ENCODE measurements around the gene KDM4B. TPM values are rescaled to one million over a fixed set of nuclear protein-coding genes. Genes with fewer than 3 reads are reported as not detected.

Gene KDM4B
- total RNA-seq, 2 experiments from 2014 or later, result 44.9 to 47.0 TPM

GRCh38 chr19:5003781-5004180 lies 34.9 kb downstream of the KDM4B start:
- Mint-ChIP-seq H3K4me3 (no peak overlapping the region), H3K9me3 (ENCODE audit: insufficient read depth) (no peaks in the 10 kb centered on the region), H3K4me1 (ENCODE audit: low read depth) (no peaks in the 10 kb centered on the region), H3K27ac (no peak overlapping the region), H3K27me3 (ENCODE audit: low read depth) (no peaks in the 10 kb centered on the region), H3K36me3 (ENCODE audit: low read depth) (peaks cover 9% of the 10 kb centered on the region)
- ChIA-PET CTCF (interaction anchor here (1.6 kb wide), 1 partner anchor 194 kb away, joined by 4 read pairs; no protein-coding TSS in a partner anchor), POLR2A (no interaction called here)
- ATAC-seq, result no peak
- no peak for DNase-seq

GRCh38 chr19:5005096-5005495 lies 36.2 kb downstream of the KDM4B start:
- ATAC-seq (no peak), DNase-seq (no peak)
- ChIA-PET POLR2A (no interaction called here), CTCF (no interaction called here)
- Mint-ChIP-seq H3K9me3 (ENCODE audit: insufficient read depth) (no peaks in the 10 kb centered on the region), H3K27ac (no peak overlapping the region), H3K27me3 (ENCODE audit: low read depth) (no peaks in the 10 kb centered on the region), H3K4me3 (no peak overlapping the region), H3K36me3 (ENCODE audit: low read depth) (peaks cover 9% of the 10 kb centered on the region), H3K4me1 (ENCODE audit: low read depth) (no peaks in the 10 kb centered on the region)

DNA sequence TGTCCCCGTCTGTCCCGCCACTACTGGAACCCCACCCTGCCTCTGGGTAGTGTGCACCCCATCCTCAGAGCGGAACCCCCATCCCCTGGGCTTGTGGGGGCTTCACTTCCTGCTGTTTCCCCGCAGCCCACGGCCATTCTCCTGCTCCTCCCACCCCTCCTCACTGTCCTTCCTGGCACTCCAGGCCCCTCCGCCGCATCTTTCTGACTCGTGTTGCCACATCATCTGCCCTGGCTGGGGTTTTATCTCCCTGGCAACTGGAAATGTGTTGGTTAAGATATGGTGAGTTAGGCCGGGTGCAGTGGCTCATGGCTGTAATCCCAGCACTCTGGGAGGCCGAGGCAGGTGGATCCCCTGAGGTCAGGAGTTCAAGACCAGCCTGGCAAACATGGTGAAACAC lies 37.3 kb downstream of the KDM4B start:
- H3K27ac Mint-ChIP-seq, result no peak overlapping the region
- DNase-seq, result no peak
- peaks cover 9% of the 10 kb centered on the region for H3K36me3 Mint-ChIP-seq (ENCODE audit: low read depth)
- ChIA-PET POLR2A (interaction anchor here (0.5 kb wide), 1 partner anchor 538 kb away, joined by 3 read pairs; no protein-coding TSS in a partner anchor), CTCF (no interaction called here)
- no peaks in the 10 kb centered on the region for H3K9me3 Mint-ChIP-seq (ENCODE audit: insufficient read depth)
- H3K27me3 Mint-ChIP-seq (ENCODE audit: low read depth), result no peaks in the 10 kb centered on the region
- H3K4me1 Mint-ChIP-seq (ENCODE audit: low read depth), result no peaks in the 10 kb centered on the region
- no peak for ATAC-seq
- H3K4me3 Mint-ChIP-seq, result no peak overlapping the region

DNA sequence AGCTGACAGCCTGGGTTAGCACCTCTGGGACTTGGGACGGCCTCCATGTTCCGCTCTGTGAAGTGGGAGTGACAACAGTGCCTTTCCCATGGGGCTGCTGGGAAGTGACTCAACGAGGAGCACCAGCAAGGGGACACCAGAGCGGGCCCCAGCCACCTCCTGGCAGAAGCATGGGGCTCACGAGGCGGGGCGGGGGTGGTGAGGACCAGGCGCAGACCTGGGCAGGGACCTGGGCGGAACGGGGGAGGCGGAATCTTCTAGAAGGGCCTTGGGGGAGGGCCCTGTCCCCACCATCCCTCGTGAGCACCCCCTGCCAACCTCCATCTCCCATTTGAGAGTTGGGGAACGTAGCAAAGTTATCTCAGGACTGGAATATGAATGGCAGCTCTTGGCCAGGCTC lies 37.9 kb downstream of the KDM4B start:
- ChIA-PET POLR2A (no interaction called here), CTCF (no interaction called here)
- Mint-ChIP-seq H3K9me3 (ENCODE audit: insufficient read depth) (no peaks in the 10 kb centered on the region), H3K4me3 (no peak overlapping the region), H3K36me3 (ENCODE audit: low read depth) (peaks cover 9% of the 10 kb centered on the region), H3K27me3 (ENCODE audit: low read depth) (no peaks in the 10 kb centered on the region), H3K27ac (no peak overlapping the region), H3K4me1 (ENCODE audit: low read depth) (no peaks in the 10 kb centered on the region)
- DNase-seq (no peak), ATAC-seq (no peak)

DNA sequence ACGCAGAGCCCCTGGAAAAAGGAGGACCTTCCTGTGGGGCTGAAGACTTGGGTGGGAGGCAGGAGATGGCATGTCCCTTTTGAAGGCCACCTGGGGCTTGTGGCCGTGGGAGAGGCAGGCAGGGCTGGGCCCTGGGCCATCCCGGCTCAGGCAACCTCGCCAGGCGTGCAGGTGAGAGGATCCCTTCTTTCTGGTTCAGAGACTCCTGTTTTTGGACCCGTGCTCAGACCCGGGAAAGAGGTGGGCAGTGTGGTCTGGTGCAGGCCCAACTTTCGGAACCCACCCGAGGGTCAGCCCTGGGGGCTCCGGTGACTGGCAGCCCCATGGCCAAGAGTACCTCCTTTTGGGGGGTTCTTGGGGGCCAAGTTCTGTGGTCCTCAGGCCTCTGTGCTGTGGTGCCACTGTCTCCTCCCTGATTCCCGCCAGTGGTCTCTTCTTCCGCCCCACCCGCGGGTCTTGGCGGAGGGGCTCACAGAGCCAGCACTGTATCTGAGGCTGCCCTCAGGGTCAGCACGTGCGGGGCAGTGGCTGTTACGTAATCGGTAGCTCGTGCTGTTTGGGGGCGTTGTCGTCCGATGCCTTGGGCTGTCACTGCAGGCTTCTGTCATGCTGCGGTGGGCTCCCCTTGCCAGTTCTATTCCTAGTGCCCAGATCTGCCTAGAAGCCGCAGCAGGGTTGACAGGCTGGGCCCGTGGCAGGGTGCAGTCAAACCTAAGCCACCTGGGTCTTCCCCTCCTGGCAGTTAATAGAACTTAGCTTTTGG lies 42.7 kb downstream of the KDM4B start:
- H3K27ac Mint-ChIP-seq, result no peak overlapping the region
- H3K36me3 Mint-ChIP-seq (ENCODE audit: low read depth), result peaks cover 9% of the 10 kb centered on the region
- no peak for ATAC-seq
- no peaks in the 10 kb centered on the region for H3K27me3 Mint-ChIP-seq (ENCODE audit: low read depth)
- CTCF ChIA-PET, result no interaction called here
- H3K4me1 Mint-ChIP-seq (ENCODE audit: low read depth), result no peaks in the 10 kb centered on the region
- H3K9me3 Mint-ChIP-seq (ENCODE audit: insufficient read depth), result no peaks in the 10 kb centered on the region
- DNase-seq, result no peak
- H3K4me3 Mint-ChIP-seq, result no peak overlapping the region
- POLR2A ChIA-PET, result no interaction called here

- POLR2A ChIA-PET, result no interaction called here
- no peak for ATAC-seq
- H3K4me1 Mint-ChIP-seq (ENCODE audit: low read depth), result no peaks in the 10 kb centered on the region
These were observed 44.0 kb downstream of the KDM4B start for GRCh38 chr19:5012688-5013457.

DNA sequence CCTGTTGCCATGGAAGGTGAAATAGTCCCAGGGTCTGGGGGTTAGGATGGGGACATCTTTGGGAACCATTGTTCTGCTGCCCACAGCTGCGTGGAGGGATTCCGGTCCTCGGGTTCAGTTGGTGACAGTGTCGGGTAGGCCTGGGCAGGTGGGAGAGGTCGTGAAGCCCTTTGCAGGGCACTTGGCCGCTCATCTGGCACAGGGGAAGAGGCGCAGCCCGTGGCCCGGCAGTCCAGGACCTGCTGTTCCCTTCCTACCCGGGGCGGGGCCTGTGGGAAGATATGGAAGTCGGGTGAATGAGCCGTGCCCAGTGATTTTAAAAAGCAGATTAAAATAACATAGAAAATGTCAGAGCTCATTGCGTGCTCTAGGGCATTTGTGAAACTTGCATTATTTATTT lies 44.8 kb downstream of the KDM4B start:
- ChIA-PET CTCF (interaction anchor here (1.5 kb wide), 1 partner anchor 12 kb away, joined by 5 read pairs; no protein-coding TSS in a partner anchor), POLR2A (no interaction called here)
- Mint-ChIP-seq H3K9me3 (ENCODE audit: insufficient read depth) (no peaks in the 10 kb centered on the region), H3K4me3 (no peak overlapping the region), H3K36me3 (ENCODE audit: low read depth) (peaks cover 2% of the 10 kb centered on the region), H3K27ac (no peak overlapping the region), H3K4me1 (ENCODE audit: low read depth) (no peaks in the 10 kb centered on the region), H3K27me3 (ENCODE audit: low read depth) (no peaks in the 10 kb centered on the region)
- ATAC-seq (no peak), DNase-seq (no peak)

More at GRCh38 chr19:5012688-5013457, 44.0 kb downstream of the KDM4B start:
- Mint-ChIP-seq H3K4me3 (no peak overlapping the region), H3K36me3 (ENCODE audit: low read depth) (peaks cover 6% of the 10 kb centered on the region), H3K27ac (no peak overlapping the region), H3K9me3 (ENCODE audit: insufficient read depth) (no peaks in the 10 kb centered on the region), H3K27me3 (ENCODE audit: low read depth) (no peaks in the 10 kb centered on the region)
- no peak for DNase-seq
- CTCF ChIA-PET, result no interaction called here

DNA sequence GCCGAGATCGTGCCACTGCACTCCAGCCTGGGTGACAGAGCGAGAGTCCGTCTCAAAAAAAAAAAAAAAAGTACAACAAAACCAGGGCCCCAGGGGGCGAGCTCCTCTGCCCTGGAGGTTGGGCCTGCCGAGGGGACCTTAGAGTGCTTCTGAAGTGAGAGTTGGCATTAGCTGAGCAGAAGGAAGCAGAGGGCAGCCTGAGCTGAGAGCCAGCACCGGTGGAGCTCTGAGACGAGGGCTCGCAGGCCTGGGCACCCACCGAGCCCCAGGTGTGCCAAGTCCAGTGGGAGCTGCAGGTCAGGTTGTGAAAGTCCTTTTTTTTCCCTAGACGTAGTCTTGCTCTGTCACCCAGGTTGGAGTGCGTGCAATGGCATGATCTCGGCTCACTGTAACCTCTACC lies 46.0 kb downstream of the KDM4B start:
- H3K27me3 Mint-ChIP-seq (ENCODE audit: low read depth), result no peaks in the 10 kb centered on the region
- peaks cover 2% of the 10 kb centered on the region for H3K36me3 Mint-ChIP-seq (ENCODE audit: low read depth)
- H3K4me3 Mint-ChIP-seq, result no peak overlapping the region
- ChIA-PET POLR2A (no interaction called here), CTCF (interaction anchor here (0.9 to 1.5 kb wide), 2 partner anchors 13 to 223 kb away, joined by 3 to 5 read pairs; partner anchors contain the start of gene FEM1A)
- no peaks in the 10 kb centered on the region for H3K9me3 Mint-ChIP-seq (ENCODE audit: insufficient read depth)
- H3K4me1 Mint-ChIP-seq (ENCODE audit: low read depth), result no peaks in the 10 kb centered on the region
- ATAC-seq (no peak), DNase-seq (no peak)
- H3K27ac Mint-ChIP-seq, result no peak overlapping the region

DNA sequence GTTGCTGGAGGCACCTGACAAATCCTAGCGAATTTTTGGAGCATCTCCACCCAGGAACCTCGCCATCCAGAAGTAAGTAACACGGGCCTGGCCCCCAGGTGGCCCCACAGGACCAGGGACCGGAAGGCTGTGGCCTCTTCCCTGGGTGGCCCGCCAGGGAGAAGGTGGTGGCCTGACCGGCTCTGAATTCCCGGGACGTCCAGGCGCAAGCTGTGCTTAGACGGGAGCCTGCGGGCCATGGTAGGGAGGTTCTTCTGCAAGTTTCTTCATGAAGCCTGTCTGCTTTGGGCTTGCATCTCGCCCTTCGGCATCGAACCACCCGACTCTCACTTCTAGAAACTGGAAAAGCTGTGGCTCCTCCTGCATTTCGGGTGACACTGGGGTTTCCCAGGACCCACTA lies 47.4 kb downstream of the KDM4B start:
- H3K27ac Mint-ChIP-seq, result no peak overlapping the region
- H3K36me3 Mint-ChIP-seq (ENCODE audit: low read depth), result peaks cover 5% of the 10 kb centered on the region
- no peak for DNase-seq
- ChIA-PET CTCF (no interaction called here), POLR2A (no interaction called here)
- no peaks in the 10 kb centered on the region for H3K27me3 Mint-ChIP-seq (ENCODE audit: low read depth)
- H3K9me3 Mint-ChIP-seq (ENCODE audit: insufficient read depth), result no peaks in the 10 kb centered on the region
- H3K4me3 Mint-ChIP-seq, result no peak overlapping the region
- no peaks in the 10 kb centered on the region for H3K4me1 Mint-ChIP-seq (ENCODE audit: low read depth)
- no peak for ATAC-seq

GRCh38 chr19:5016781-5017180 lies 47.9 kb downstream of the KDM4B start:
- H3K4me3 Mint-ChIP-seq, result no peak overlapping the region
- no peaks in the 10 kb centered on the region for H3K27me3 Mint-ChIP-seq (ENCODE audit: low read depth)
- H3K36me3 Mint-ChIP-seq (ENCODE audit: low read depth), result peaks cover 5% of the 10 kb centered on the region
- POLR2A ChIA-PET, result no interaction called here
- no peak for DNase-seq
- no peak for ATAC-seq
- CTCF ChIA-PET, result no interaction called here
- H3K4me1 Mint-ChIP-seq (ENCODE audit: low read depth), result no peaks in the 10 kb centered on the region
- H3K9me3 Mint-ChIP-seq (ENCODE audit: insufficient read depth), result no peaks in the 10 kb centered on the region
- H3K27ac Mint-ChIP-seq, result no peak overlapping the region

DNA sequence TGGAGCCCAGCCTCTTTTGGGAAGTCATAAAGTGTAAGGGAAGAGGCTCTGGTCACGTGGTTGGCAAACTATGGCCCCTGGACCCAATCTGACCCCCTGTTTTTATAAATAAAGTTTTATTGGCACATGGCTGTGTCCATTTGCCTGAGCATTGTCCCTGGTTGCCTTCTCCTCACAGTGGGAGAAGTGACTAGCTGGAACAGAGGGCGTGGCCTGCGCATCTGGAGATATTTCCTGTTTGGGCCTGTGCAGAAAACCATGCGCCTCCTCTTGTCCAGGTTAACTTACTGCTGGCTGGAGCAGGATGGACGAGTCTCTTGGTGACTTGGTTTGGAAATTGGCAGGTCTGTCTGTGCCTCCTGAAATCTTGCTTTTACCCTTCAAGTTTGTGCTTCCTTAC lies 48.3 kb downstream of the KDM4B start:
- ATAC-seq, result no peak
- ChIA-PET POLR2A (no interaction called here), CTCF (no interaction called here)
- DNase-seq, result no peak
- H3K4me1 Mint-ChIP-seq (ENCODE audit: low read depth), result no peaks in the 10 kb centered on the region
- no peaks in the 10 kb centered on the region for H3K27me3 Mint-ChIP-seq (ENCODE audit: low read depth)
- no peak overlapping the region for H3K27ac Mint-ChIP-seq
- no peak overlapping the region for H3K4me3 Mint-ChIP-seq
- H3K36me3 Mint-ChIP-seq (ENCODE audit: low read depth), result peaks cover 5% of the 10 kb centered on the region
- no peaks in the 10 kb centered on the region for H3K9me3 Mint-ChIP-seq (ENCODE audit: insufficient read depth)

GRCh38 chr19:5018224-5019015 lies 49.5 kb downstream of the KDM4B start:
- Mint-ChIP-seq H3K27ac (no peak overlapping the region), H3K4me1 (ENCODE audit: low read depth) (no peaks in the 10 kb centered on the region), H3K36me3 (ENCODE audit: low read depth) (peaks cover 5% of the 10 kb centered on the region), H3K9me3 (ENCODE audit: insufficient read depth) (no peaks in the 10 kb centered on the region), H3K27me3 (ENCODE audit: low read depth) (no peaks in the 10 kb centered on the region), H3K4me3 (no peak overlapping the region)
- POLR2A ChIA-PET, result no interaction called here
- CTCF ChIA-PET, result no interaction called here
- DNase-seq (no peak), ATAC-seq (no peak)
